Keratinocyte (primary cell): ENCODE measurements around the gene PARK7.

Experiments used
- CTCF ChIP-seq, 3 experiments: IDR thresholded peaks in 1 of 3; conservative IDR thresholded peaks in 1 of 3; optimal IDR thresholded peaks in 1 of 3; 2 replicates in 2 of 3; 3 replicates in 1 of 3; pipeline versions ENCODE3 to v1.5.1; 2011; ENCODE audit warnings: low read length in 3 of 3, mild to moderate bottlenecking in 3 of 3, moderate library complexity in 2 of 3, control low read depth in 1 of 3, inconsistent platforms in 1 of 3; ENCODE audit not compliant: insufficient read depth in 2 of 3; ENCODE audit errors: extremely low read depth in 1 of 3
- EZH2 ChIP-seq: IDR thresholded peaks from one replicate; pipeline ENCODE4 v1.6.1; 2012; ENCODE audit warnings: inconsistent platforms, mild to moderate bottlenecking, low read length, moderate library complexity

DNA sequence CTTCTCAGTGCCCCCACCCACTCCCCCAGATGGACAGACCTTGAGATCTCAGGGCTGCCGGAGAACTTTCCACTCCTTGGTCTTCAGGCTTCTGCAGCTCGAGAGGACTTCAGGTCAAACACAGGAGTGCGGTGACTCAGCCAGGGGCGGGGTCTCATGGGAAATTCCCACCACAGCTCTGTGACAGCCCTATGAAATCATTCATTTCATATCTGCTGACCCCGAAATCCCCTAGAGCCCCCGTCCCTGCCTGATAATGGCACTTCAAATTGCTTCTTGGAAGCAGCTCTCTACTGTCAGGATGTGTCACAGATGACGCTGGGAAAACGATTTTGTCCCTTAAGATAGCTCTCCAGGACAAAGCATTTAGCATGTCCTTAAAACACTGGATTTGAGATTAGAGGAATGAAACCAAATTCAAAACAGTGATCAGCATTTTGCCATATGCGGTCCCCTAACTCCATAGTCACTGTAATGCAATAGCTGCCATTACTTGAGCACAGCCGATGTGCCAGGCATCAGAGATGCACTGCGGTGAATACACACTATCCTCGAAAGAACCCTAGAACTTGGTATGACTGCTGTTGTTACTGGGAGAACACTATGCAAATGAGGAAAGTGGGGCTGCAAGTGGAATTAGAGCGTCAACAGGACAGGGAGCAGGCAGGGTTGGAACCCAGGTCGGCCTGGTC lies 20.6 kb upstream of the PARK7 start, which contains the start of gene TNFRSF9:
- TF ChIP-seq CTCF (optimal IDR thresholded peaks at IDR 0.05 in 1 of 3, IDR thresholded peaks at IDR 0.05 in 1 of 3, conservative IDR thresholded peaks at IDR 0.05 in 1 of 3; ENCODE audit: extremely low read depth in 1 of 3, insufficient read depth in 2 of 3, low read length in 3 of 3) (no peak), EZH2 (no peak)
